Activated naive CD4-positive, alpha-beta T cell treated with anti-CD3 and anti-CD28 coated beads, Interleukin-2, amount 50 U/mL, for 72 hours (primary cell): ENCODE data around the gene CCND2. TPM values are rescaled to one million over a fixed set of nuclear protein-coding genes. Genes with fewer than 3 reads are reported as not detected.

ENCODE experiments used
- ATAC-seq, 2 donors: fragments of 150-1000 bp; cut with Tn5 transposase; 2 replicates each; pipeline ENCODE4 v1.10.0; 2021; ENCODE audit warnings: mild to moderate bottlenecking in 2 of 2, moderate library complexity in 2 of 2
- DNase-seq, 2 donors: peaks; one replicate each; pipeline ENCODE4 v3.0.0; 2021 to 2022; ENCODE audit warnings: low spot score in 2 of 2
- H3K27ac Mint-ChIP-seq, 2 donors: one replicate each; pipeline ENCODE4 v1.8.0; 2022; ENCODE audit warnings: mild to moderate bottlenecking in 2 of 2, mixed read lengths in 2 of 2
- H3K36me3 Mint-ChIP-seq, 2 donors: one replicate each; pipeline ENCODE4 v1.8.0; 2022; ENCODE audit warnings: mixed read lengths in 2 of 2
- H3K9me3 Mint-ChIP-seq, 2 donors: one replicate each; pipeline ENCODE4 v1.8.0; 2022; ENCODE audit warnings: mixed read lengths in 2 of 2
- total RNA-seq, 2 donors: library from RNA; stranded (reverse); gene quantifications; one replicate each; pipeline ENCODE4 v1.2.3, GENCODE V29; 2022

The CCND2 gene
- total RNA-seq, 2 donors from 2014 or later: 266 to 571 TPM

DNA sequence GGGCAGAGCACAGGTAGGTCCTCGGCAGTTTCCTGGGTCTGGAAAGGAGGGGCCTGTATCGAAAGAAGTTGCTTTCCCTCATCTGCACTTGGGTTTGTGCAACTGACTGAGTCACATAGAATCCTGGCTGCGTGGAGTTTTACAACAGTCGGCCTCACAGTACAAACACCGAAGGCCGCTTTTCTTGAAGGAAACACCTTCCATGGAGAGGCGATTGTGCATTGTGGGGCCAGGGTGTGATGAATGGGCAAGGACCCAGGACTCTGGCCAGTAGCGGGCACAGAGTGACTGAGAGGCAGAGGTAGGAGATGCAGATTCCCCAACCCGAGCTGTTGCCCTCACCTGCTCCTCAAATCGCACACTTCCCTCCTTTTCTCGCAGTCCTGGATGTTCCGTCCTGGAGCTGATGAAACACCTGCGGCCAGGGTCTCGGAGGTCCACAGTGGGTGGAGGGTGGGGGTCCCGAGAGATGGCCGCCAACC, 7.7 kb downstream of the CCND2 start:
- H3K9me3 Mint-ChIP-seq: no peaks in the 10 kb centered on the region
- no peak for ATAC-seq
- peaks cover 56 to 74% of the 10 kb centered on the region in 2 donors for H3K36me3 Mint-ChIP-seq
- H3K27ac Mint-ChIP-seq: peak overlapping the region in 1 of 2 donors; percentile 95
- no peak for DNase-seq

GRCh38 chr12:4282103-4282891, 8.7 kb downstream of the CCND2 start:
- no peak for DNase-seq
- peak overlapping the region; percentile 29 to 87 for H3K27ac Mint-ChIP-seq
- ATAC-seq: peak in 1 of 2 donors; percentile 5

DNA sequence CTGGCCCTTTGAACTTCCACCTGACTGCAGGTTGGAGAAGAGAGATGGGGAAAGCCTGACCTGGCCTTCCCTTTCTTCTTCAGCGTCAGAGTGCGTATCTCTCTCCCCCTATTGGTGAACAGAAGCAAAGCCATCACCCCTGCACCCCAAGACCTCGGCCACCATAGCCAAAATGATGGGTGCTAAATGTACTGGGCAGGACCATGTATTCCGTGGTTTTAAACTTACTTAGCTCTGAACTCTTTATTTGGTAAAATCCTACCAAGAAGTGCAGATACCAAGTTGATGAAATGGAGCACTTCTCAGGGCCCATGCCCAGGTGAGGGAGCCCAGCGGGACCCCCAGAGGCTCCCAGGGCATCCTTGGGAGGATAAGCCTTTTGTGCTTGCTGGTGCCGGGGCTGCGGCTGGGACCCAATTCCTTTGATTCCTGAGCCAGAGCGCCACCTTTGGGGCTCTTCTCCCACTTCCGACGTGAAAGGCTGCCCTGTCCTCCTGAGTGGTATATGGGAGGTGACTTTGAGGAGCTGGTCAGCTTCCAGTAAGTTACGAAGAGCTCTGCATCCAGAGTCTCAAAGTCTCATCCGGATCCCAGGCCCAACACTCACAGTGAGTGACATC, 9.4 kb downstream of the CCND2 start:
- no peak for DNase-seq
- peak in 1 of 2 donors; percentile 5 for ATAC-seq
- Mint-ChIP-seq H3K36me3 (peaks cover 45 to 71% of the 10 kb centered on the region in 2 donors), H3K9me3 (no peaks in the 10 kb centered on the region), H3K27ac (peak overlapping the region; percentile 29)

More at GRCh38 chr12:4282103-4282891, 8.7 kb downstream of the CCND2 start:
- peaks cover 47 to 70% of the 10 kb centered on the region in 2 donors for H3K36me3 Mint-ChIP-seq
- no peaks in the 10 kb centered on the region for H3K9me3 Mint-ChIP-seq

DNA sequence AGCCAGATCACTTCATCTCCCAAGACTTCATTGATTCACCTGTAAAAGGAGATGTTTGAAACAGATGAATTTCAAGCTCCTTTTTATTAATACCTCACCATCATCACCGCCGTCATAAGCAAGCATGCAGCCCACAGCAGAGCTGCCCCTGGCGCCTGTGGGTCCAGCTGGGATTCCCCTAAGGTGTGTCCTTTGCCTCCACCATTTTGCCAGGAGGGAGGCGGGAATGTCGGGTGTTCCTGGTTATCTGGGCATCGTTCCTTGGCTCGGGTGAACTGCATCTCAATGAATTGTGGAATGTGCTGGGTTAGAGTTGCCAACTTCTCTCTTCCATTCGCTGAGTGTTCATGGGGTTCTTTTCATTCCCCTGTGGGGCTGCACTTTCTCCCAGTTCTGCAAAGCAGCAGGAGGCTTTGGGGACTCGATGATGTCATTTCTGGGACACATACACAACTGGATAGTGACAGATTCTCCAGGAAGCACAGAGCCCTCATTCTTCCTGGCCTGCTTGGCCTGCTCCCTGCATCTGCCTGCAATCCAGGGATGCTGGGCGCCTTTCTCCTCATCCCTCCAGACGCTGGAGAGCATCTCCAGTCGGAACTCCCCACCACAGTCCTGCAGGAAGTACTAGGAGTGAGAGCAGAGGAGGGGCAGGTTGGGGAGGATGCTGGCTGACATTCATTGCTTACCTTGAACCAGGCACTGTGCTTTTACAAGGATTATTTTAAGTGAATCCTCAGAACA, 10.1 kb downstream of the CCND2 start:
- Mint-ChIP-seq H3K27ac (peak overlapping the region; percentile 28 to 92), H3K36me3 (peaks cover 45 to 71% of the 10 kb centered on the region in 2 donors), H3K9me3 (no peaks in the 10 kb centered on the region)
- DNase-seq (no peak), ATAC-seq (no peak)

DNA sequence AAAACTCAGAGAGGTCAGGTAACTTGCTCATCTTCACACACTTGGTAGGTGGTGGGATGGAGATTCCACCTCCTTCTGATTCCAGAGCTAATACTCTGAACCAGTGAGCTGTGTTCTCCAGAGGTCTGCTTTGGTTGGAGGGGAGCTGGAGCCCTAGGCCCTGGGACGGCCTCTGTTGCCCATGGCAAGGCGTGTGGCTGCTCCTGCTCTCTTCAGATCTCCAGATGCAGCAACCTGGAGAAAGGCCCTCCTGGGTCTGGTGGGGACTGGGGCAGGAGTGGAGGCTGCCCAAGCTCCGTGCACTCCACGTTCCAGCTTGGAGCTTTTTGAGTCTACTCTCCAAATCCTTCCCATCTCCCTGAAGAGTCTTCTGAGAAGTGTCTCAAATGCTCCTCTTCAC, 10.7 kb downstream of the CCND2 start:
- Mint-ChIP-seq H3K9me3 (no peaks in the 10 kb centered on the region), H3K36me3 (peaks cover 44 to 71% of the 10 kb centered on the region in 2 donors), H3K27ac (no peak overlapping the region)
- DNase-seq (no peak), ATAC-seq (no peak)

DNA sequence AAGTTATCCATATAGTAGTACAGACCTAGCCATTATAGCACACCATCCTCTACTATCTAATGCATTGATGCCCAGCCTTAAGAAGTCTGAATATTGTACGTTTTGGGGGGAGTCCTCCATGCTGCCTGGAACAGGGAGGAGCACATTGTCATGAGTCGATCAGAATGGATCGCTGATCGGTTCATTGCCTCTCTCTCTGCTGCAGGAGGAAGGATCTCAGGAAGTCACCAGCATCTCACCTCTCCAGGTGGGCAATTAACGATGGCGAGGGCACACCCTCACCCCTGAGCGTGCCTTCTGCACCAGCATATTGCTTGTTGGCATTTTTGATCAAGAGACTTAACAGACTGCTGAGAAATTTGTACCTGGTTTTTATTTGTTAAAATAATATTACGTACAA, 11.5 kb downstream of the CCND2 start:
- ATAC-seq: no peak
- DNase-seq: no peak
- H3K36me3 Mint-ChIP-seq: peaks cover 43 to 73% of the 10 kb centered on the region in 2 donors
- no peaks in the 10 kb centered on the region for H3K9me3 Mint-ChIP-seq
- H3K27ac Mint-ChIP-seq: peak overlapping the region; percentile 26 to 55

DNA sequence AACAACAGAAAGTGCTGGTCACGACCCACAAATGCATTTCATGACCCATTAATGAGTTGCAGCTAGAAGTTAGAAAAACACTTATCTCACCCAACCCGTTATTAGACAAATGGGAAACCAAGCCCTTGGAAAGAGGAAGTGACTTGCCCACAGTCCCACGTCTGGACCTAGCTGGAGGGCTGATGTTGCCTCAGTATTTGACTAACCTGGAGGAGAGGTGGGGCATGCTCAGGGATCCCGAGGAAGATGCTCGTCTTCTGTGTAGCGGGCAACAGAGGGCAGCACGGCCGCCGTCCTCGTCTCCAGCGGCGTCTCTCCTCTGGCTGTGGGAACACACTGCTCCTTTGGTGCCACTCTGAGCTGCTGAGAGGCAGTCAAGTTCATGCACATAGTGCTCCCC, 12.7 kb downstream of the CCND2 start:
- H3K27ac Mint-ChIP-seq: peak overlapping the region in 1 of 2 donors; percentile 92
- DNase-seq (no peak), ATAC-seq (no peak)
- H3K36me3 Mint-ChIP-seq: peaks cover 41 to 76% of the 10 kb centered on the region in 2 donors
- no peaks in the 10 kb centered on the region for H3K9me3 Mint-ChIP-seq

DNA sequence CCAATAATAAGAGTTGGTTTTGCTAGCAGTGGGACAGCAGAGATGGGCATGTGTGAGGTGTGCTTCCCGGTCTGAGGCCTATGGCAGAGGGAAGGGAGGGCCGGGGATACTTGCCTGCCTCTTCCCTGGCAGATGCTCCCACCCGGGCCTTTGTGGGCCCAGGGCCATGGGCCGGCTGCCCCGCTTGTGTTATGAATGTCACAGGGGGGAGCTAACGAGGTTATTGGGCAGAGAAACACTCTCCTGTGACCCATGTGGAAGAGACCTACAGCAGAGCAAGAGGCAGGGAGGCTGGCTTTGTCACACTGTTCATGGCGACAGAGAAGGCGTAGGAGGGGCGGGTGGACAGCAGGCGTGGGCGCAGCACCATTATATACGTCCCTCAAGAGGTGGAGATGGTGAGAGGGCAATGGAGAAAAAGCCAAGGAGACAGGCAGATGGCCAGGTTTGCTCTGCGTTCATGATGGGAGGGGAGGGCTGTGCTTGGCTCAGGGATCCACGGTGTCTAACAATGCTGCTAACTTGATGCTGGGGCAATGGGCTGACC, 13.3 kb downstream of the CCND2 start:
- Mint-ChIP-seq H3K27ac (peak overlapping the region; percentile 4 to 92), H3K9me3 (no peaks in the 10 kb centered on the region), H3K36me3 (peaks cover 41 to 77% of the 10 kb centered on the region in 2 donors)
- DNase-seq (no peak), ATAC-seq (peak in 1 of 2 donors; percentile 24)

DNA sequence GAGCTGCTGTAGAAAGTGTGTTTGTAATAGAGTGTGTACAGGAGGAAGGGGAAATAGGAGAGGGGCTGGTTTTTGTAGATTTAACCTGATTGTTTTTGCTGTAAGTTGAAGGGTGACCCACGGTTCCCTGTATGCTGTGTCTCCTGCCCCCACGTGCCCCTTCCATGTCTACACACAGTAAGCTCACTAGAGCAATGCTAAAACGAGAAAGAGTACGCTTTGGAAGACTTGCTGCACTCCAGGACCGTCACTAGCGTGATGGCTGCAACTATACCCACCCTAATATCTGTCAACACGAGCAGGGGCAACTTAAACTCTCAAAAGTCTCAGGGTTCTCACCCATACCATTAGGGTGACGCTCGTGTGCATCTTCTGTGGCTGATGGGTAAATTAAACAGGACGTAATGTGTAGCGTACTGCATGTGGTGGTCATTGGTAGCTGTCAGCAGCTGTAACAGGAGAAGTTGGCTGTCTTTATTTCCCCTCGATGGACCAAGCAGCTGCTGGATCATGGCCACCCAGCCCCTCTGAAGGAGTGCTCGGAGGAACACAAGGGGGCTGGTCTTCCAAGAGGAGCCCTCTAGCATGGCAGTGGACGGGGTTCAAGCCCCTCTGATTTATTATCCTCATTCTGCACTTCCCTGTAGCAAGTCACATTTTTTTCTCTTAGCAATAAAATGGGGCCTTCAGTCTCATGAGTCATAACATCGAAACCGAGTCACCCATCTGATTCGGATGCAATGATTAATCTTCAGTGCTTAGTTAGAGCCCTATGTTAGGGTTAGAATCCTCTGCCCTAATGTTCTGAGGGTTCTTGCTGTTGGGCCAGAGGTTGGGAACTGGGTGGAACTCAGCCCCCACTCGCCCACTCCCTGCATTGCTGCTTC, 14.0 kb downstream of the CCND2 start:
- peak overlapping the region; percentile 4 to 95 for H3K27ac Mint-ChIP-seq
- DNase-seq (no peak), ATAC-seq (peak; percentile 76)
- H3K9me3 Mint-ChIP-seq: no peaks in the 10 kb centered on the region
- peaks cover 41 to 78% of the 10 kb centered on the region in 2 donors for H3K36me3 Mint-ChIP-seq

DNA sequence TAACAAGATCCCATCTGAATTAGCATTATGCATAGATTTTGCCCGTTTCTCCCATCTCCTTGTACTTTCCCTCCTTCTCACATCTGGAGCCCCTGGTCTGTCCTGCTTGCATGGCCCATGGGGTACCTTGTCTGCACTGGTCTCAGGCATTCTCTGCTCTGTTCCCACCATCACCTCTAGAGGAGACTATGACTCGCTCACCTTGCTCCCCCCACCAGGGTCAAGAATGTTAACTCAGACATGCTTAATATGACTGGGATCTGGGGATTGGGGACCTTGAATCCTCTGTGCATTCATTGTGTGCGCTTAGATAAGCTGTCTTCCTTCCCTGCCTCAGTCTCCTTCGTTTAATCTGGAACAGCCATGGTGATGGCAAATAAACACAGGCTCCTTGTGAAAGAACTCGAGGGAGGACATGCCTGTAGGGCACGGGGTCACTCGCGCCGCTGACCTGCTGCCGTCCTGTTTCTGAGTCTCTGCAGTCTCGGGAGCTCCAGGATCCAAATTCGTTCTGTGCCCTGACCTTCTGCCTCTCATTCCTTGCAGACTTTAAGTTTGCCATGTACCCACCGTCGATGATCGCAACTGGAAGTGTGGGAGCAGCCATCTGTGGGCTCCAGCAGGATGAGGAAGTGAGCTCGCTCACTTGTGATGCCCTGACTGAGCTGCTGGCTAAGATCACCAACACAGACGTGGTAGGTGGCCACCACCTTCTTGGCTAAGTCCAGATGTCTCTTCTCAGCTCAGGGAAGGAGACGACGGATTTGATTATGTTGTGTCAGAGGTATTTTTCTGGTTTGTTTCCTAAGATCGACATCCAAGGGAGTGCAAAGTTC, 15.0 kb downstream of the CCND2 start:
- Mint-ChIP-seq H3K36me3 (peaks cover 43 to 79% of the 10 kb centered on the region in 2 donors), H3K27ac (peak overlapping the region; percentile 4 to 95), H3K9me3 (no peaks in the 10 kb centered on the region)
- peak; percentile 31 to 41 for ATAC-seq
- DNase-seq: no peak

DNA sequence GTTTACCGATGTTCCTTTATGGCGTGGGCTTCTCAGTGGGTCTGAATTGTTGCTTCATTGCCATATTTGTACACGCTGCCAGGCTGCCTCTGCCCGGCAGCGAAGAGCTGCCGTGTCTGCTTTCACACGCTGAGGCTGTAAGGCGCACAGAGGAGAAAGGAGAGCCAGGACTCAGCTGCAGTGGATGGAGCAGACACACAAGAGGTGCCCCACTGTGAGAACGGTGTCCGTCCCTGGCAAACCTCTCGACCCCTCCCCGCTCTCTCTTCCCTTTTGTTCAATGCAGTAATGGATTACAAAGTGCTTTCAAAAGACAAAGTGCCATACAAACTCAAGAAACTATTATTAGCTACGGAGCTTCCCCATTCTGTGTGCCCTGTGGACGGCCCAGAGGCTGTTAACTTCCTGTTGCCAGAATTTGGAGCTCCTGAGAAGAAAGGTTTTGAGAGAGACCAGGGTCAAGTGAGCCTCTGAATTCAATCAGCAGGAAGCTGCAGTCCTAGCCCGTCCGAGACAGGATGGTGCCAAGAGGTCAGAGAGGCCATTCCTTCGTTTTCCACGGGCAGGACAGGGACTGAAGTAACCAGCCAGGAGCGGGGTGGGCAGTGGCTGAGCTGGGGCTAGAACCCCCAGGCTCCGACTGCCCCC, 15.8 kb downstream of the CCND2 start:
- H3K36me3 Mint-ChIP-seq: peaks cover 44 to 81% of the 10 kb centered on the region in 2 donors
- H3K9me3 Mint-ChIP-seq: no peaks in the 10 kb centered on the region
- DNase-seq (no peak), ATAC-seq (no peak)
- peak overlapping the region in 1 of 2 donors; percentile 95 for H3K27ac Mint-ChIP-seq

DNA sequence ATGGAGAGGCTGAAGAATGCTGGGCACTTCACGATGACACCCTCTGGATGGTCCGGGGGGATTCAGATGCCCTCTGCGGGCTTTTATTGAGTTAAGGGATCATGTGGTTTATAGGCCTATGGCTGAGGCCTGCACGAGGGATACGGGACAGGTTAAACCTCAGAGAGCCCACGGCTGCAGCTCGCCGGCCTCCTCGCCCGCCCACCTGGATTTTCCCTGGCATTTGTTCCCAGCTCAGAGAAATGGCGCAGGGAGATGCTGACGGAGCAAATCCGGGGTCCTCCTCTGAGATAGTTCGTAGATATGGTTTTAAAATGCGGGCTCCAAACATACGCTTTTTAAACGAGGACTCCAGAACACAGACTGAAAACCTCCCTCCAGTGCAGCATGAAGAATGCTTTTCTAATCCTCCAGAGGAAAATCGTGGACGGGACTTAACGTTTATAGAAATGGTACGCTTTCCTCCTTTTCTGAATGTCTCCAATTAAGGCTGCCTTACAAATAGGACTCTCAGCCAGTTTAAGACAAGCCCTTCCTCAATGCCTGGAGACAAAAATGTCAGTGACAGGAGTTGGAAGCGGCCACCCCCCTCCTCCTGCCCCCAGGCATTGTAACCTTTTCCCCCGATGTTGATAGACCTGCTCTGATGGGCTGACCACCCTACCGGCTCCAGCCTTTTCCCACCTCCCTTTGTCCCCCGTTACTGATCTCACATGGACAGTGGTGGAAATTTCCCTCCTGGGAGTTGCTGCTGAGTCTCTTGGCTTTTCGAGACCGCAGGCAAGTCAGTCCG, 16.6 kb downstream of the CCND2 start:
- Mint-ChIP-seq H3K9me3 (no peaks in the 10 kb centered on the region), H3K27ac (peak overlapping the region; percentile 9 to 91), H3K36me3 (peaks cover 52 to 88% of the 10 kb centered on the region in 2 donors)
- DNase-seq: no peak
- no peak for ATAC-seq

- ATAC-seq (no peak), DNase-seq (no peak)
- peak overlapping the region; percentile 87 to 96 for H3K27ac Mint-ChIP-seq
- peaks cover 40 to 87% of the 10 kb centered on the region in 2 donors for H3K36me3 Mint-ChIP-seq
- no peaks in the 10 kb centered on the region for H3K9me3 Mint-ChIP-seq
These were observed 18.9 kb downstream of the CCND2 start for GRCh38 chr12:4292341-4293073.
